ENCODE measurements around the gene PTBP2.

PTBP2 gene

GRCh38 chr1:96721416-96722160, at the start of gene PTBP2:
Gene PTBP2 (plus strand): TSS chr1:96721784. CDS start chr1:96721865, 81 bp downstream.
- Histone ChIP-seq H3F3A (ENCODE audit: low read depth) (no peaks in the 10 kb centered on the region), H3K79me2 (ENCODE audit: insufficient read depth, low read length) (peaks cover 50% of the 10 kb centered on the region), H3K27me3 (ENCODE audit: insufficient read depth, low read length, poor library complexity, severe bottlenecking) (peaks cover 4% of the 10 kb centered on the region), H3K9me3 (ENCODE audit: insufficient read depth, low read depth, low read length) (no peaks in the 10 kb centered on the region), H3K9ac (ENCODE audit: low read depth, low read length, poor library complexity, severe bottlenecking) (peak within 1 kb of the TSS; percentile 98), H3K4me2 (ENCODE audit: low read depth, low read length, poor library complexity, severe bottlenecking) (peak within 1 kb of the TSS; percentile 97), H3K36me3 (ENCODE audit: insufficient read depth, low read length) (0 out of 2 replicates have a peak, but pooled peaks cover 3% of the 10 kb centered on the region), H2AFZ (ENCODE audit: low read length) (peak within 1 kb of the TSS; percentile 99), H3K9me2 (replicated peaks; ENCODE audit: low read depth, low read length) (no peaks in the 10 kb centered on the region), H4K20me1 (ENCODE audit: insufficient read depth, low read length, poor library complexity, severe bottlenecking) (peaks cover 40% of the 10 kb centered on the region), H3K4me1 (ENCODE audit: insufficient read depth, low read length, poor library complexity, severe bottlenecking) (peaks cover 18% of the 10 kb centered on the region), H3K4me3 (ENCODE audit: low read length, poor library complexity, severe bottlenecking) (peak within 1 kb of the TSS; percentile 100)
- no peak for TF ChIP-seq CTCF (conservative IDR thresholded peaks at IDR 0.05; ENCODE audit: low read length)
- TF ChIP-seq EZH2phosphoT487 (IDR thresholded peaks at IDR 0.05; ENCODE audit: borderline replicate concordance) = no peak

DNA sequence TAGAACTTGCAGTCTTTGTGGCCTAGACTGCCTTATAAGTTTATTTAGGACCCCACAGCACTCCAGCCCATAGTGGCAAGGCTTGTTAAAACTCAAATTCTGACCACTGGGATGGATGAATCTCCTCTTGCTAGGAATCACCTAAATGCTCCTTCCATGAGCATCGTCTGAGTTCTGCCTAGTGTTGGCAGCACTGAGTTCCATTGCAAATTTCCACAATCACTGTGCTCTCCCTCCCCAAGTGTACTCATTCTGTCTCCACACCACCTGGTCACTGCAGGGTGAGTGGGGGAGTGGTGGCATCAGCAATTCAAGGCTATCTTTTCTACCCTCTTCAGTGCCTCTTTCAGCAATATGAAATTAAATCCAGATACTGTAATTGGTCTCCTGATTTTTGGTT, 46.7 kb upstream of the PTBP2 start:
- TF ChIP-seq EZH2phosphoT487 (IDR thresholded peaks at IDR 0.05; ENCODE audit: borderline replicate concordance) (no peak), CTCF (conservative IDR thresholded peaks at IDR 0.05; ENCODE audit: low read length) (no peak)
- H3K27me3 ChIP-seq (ENCODE audit: insufficient read depth, low read length, poor library complexity, severe bottlenecking) = no peaks in the 10 kb centered on the region
- H3K36me3 ChIP-seq (ENCODE audit: insufficient read depth, low read length) = no peaks in the 10 kb centered on the region
- H3K79me2 ChIP-seq (ENCODE audit: insufficient read depth, low read length) = no peaks in the 10 kb centered on the region
- H3K9ac ChIP-seq (ENCODE audit: low read depth, low read length, poor library complexity, severe bottlenecking) = no peak overlapping the region
- H3K4me1 ChIP-seq (ENCODE audit: insufficient read depth, low read length, poor library complexity, severe bottlenecking) = no peaks in the 10 kb centered on the region
- no peaks in the 10 kb centered on the region for H3F3A ChIP-seq (ENCODE audit: low read depth)
- peaks cover 7% of the 10 kb centered on the region for H3K9me3 ChIP-seq (ENCODE audit: insufficient read depth, low read depth, low read length)
- no peak overlapping the region for H3K4me2 ChIP-seq (ENCODE audit: low read depth, low read length, poor library complexity, severe bottlenecking)
- H4K20me1 ChIP-seq (ENCODE audit: insufficient read depth, low read length, poor library complexity, severe bottlenecking) = no peaks in the 10 kb centered on the region
- H2AFZ ChIP-seq (ENCODE audit: low read length) = no peak overlapping the region
- no peak overlapping the region for H3K4me3 ChIP-seq (ENCODE audit: low read length, poor library complexity, severe bottlenecking)
- H3K9me2 ChIP-seq (replicated peaks; ENCODE audit: low read depth, low read length) = no peaks in the 10 kb centered on the region

DNA sequence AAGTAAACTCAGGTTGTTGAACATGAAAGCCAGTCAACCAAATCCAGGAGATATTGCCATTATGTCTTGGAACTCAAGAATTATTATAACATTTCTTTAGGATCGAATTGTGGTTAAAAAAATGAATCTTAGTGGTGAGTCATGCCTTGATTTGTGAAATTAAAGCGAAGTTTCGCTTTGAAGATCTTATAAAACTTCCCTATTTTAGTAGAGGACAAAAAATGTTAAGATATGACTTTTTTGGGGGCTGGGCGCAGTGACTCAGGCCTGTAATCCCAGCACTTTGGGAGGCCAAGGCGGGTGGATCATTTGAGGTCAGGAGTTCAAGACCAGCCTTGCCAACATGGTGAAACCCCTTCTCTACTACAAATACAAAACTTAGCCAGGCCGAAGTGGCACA, 39.5 kb upstream of the PTBP2 start:
- Histone ChIP-seq H3K4me2 (ENCODE audit: low read depth, low read length, poor library complexity, severe bottlenecking) (no peak overlapping the region), H3K4me3 (ENCODE audit: low read length, poor library complexity, severe bottlenecking) (no peak overlapping the region), H3K4me1 (ENCODE audit: insufficient read depth, low read length, poor library complexity, severe bottlenecking) (no peaks in the 10 kb centered on the region), H3K9me2 (replicated peaks; ENCODE audit: low read depth, low read length) (no peaks in the 10 kb centered on the region), H3K36me3 (ENCODE audit: insufficient read depth, low read length) (no peaks in the 10 kb centered on the region), H3K79me2 (ENCODE audit: insufficient read depth, low read length) (no peaks in the 10 kb centered on the region), H2AFZ (ENCODE audit: low read length) (no peak overlapping the region), H3K9ac (ENCODE audit: low read depth, low read length, poor library complexity, severe bottlenecking) (no peak overlapping the region), H4K20me1 (ENCODE audit: insufficient read depth, low read length, poor library complexity, severe bottlenecking) (no peaks in the 10 kb centered on the region), H3F3A (ENCODE audit: low read depth) (no peaks in the 10 kb centered on the region), H3K9me3 (ENCODE audit: insufficient read depth, low read depth, low read length) (no peaks in the 10 kb centered on the region), H3K27me3 (ENCODE audit: insufficient read depth, low read length, poor library complexity, severe bottlenecking) (no peaks in the 10 kb centered on the region)
- TF ChIP-seq EZH2phosphoT487 (IDR thresholded peaks at IDR 0.05; ENCODE audit: borderline replicate concordance) (no peak), CTCF (conservative IDR thresholded peaks at IDR 0.05; ENCODE audit: low read length) (no peak)

All from Loucy (cell line).